SK-N-SH (cell line): Measurements from ENCODE around the gene SLC24A4. TPM values are rescaled to one million over a fixed set of nuclear protein-coding genes. Genes with fewer than 3 reads are reported as not detected.
A peak's percentile ranks its signal among the peaks of the same experiment; 100 is the strongest.

ENCODE experiments used
- CTCF ChIA-PET: fragments of 300-600, 350-600 bp; formaldehyde crosslinking; extraction: SDS; loops from one replicate; lab custom pipeline; 2021; lab: Yijun Ruan, JAX
- POLR2A ChIA-PET: fragments of 350-600 bp; sonication (Branson Sonifier 250); formaldehyde crosslinking; extraction: SDS; loops from one replicate; lab custom pipeline; 2020; ENCODE audit warnings: antibody characterized with exemption, inconsistent platforms; lab: Yijun Ruan, JAX
- DNase-seq: peaks from one replicate; pipeline ENCODE4 v3.0.0; 2012
- H2AFZ ChIP-seq: fragments of 200-600 bp; sonication (generic); 2 replicates; pipeline ENCODE4 v1.8.1; 2016; ENCODE audit warnings: antibody characterized with exemption, mild to moderate bottlenecking, low read depth
- H3F3A ChIP-seq: fragments of 200-600 bp; sonication (generic); replicated peaks from 2 replicates; pipeline ENCODE3; 2016; ENCODE audit warnings: antibody characterized with exemption, mild to moderate bottlenecking; ENCODE audit not compliant: insufficient read depth
- H3K27ac ChIP-seq, 2 experiments: fragments of 200-500 bp in 1 of 2; fragments of 200-600 bp in 1 of 2; sonication (Bioruptor generic) in 1 of 2; sonication (generic), shearing (Covaris generic) in 1 of 2; 2 replicates each; pipeline versions ENCODE4 v1.5.1 to v1.6.1; 2014 to 2016; ENCODE audit warnings: low read depth in 2 of 2, inconsistent platforms in 1 of 2, low read length in 1 of 2, mild to moderate bottlenecking in 1 of 2, mixed read lengths in 1 of 2
- H3K27me3 ChIP-seq: fragments of 200-600 bp; sonication (generic), shearing (Covaris generic); 2 replicates; pipeline ENCODE4 v1.6.1; 2016; ENCODE audit warnings: mixed run types; ENCODE audit not compliant: insufficient read depth
- H3K36me3 ChIP-seq, 2 experiments: fragments of 200-500 bp in 1 of 2; fragments of 200-600 bp in 1 of 2; sonication (Bioruptor generic) in 1 of 2; sonication (generic) in 1 of 2; replicated peaks in 1 of 2; 2 replicates each; pipeline versions ENCODE3 to v1.5.1; 2014 to 2016; ENCODE audit warnings: low read length in 1 of 2, mild to moderate bottlenecking in 1 of 2; ENCODE audit not compliant: insufficient read depth in 2 of 2, control insufficient read depth in 1 of 2
- H3K4me1 ChIP-seq, 2 experiments: fragments of 200-500 bp in 1 of 2; fragments of 200-600 bp in 1 of 2; sonication (Bioruptor generic) in 1 of 2; sonication (generic), shearing (Covaris generic) in 1 of 2; 2 replicates each; pipeline versions ENCODE4 v1.5.1 to v1.6.1; 2014 to 2016; ENCODE audit warnings: low read depth in 1 of 2, low read length in 1 of 2, mixed run types in 1 of 2; ENCODE audit not compliant: insufficient read depth in 2 of 2, control insufficient read depth in 1 of 2
- H3K4me2 ChIP-seq: fragments of 200-600 bp; sonication (generic), shearing (Covaris generic); 2 replicates; pipeline ENCODE4 v1.6.1; 2017; ENCODE audit warnings: mixed run types
- H3K4me3 ChIP-seq, 2 experiments: fragments of 200-500 bp in 1 of 2; fragments of 200-600 bp in 1 of 2; sonication (Bioruptor generic) in 1 of 2; sonication (generic), shearing (Covaris generic) in 1 of 2; 2 replicates each; pipeline versions ENCODE4 v1.5.1 to v1.8.1; 2014 to 2016; ENCODE audit warnings: low read depth in 2 of 2, inconsistent platforms in 1 of 2, low read length in 1 of 2, mild to moderate bottlenecking in 1 of 2, mixed read lengths in 1 of 2, moderate library complexity in 1 of 2
- H3K79me2 ChIP-seq: fragments of 200-600 bp; sonication (generic); 2 replicates; pipeline ENCODE4 v1.8.1; 2017; ENCODE audit warnings: mild to moderate bottlenecking; ENCODE audit not compliant: insufficient read depth
- H3K9ac ChIP-seq: fragments of 200-600 bp; sonication (generic); 2 replicates; pipeline ENCODE4 v1.6.1; 2017; ENCODE audit warnings: mixed run types
- H3K9me2 ChIP-seq: fragments of 200-600 bp; sonication (generic); 2 replicates; pipeline ENCODE4 v1.6.1; 2017; ENCODE audit warnings: mixed run types
- H3K9me3 ChIP-seq: fragments of 200-600 bp; sonication (generic); 2 replicates; pipeline ENCODE4 v1.6.1; 2017; ENCODE audit warnings: mixed run types, mild to moderate bottlenecking, moderate library complexity
- H4K20me1 ChIP-seq: fragments of 200-600 bp; sonication (generic); 2 replicates; pipeline ENCODE4 v1.6.1; 2017; ENCODE audit warnings: mild to moderate bottlenecking, mixed run types; ENCODE audit not compliant: insufficient read depth
- EP300 ChIP-seq, 2 experiments: IDR thresholded peaks; 2 replicates each; pipeline versions ENCODE4 v1.4.0 to v1.6.1; 2012; ENCODE audit warnings: borderline replicate concordance in 1 of 2, low read depth in 1 of 2, low read length in 1 of 2
- FOSL2 ChIP-seq: IDR thresholded peaks from 2 replicates; pipeline ENCODE4 v1.4.0; 2012; ENCODE audit warnings: low read depth, mild to moderate bottlenecking, moderate library complexity, borderline replicate concordance
- GABPA ChIP-seq: IDR thresholded peaks from 2 replicates; pipeline ENCODE4 v1.4.0; 2012; ENCODE audit warnings: low read depth, mild to moderate bottlenecking
- IRF3 ChIP-seq: fragments of 150-350 bp; IDR thresholded peaks from 2 replicates; pipeline ENCODE4 v1.6.1; 2016; ENCODE audit warnings: mild to moderate bottlenecking, low read depth, low read length
- JUND ChIP-seq: IDR thresholded peaks from 2 replicates; pipeline ENCODE4 v1.4.0; 2012
- NFIC ChIP-seq: IDR thresholded peaks from 2 replicates; pipeline ENCODE4 v1.4.0; 2012; ENCODE audit warnings: borderline replicate concordance
- POLR2AphosphoS5 ChIP-seq: IDR thresholded peaks from 2 replicates; pipeline ENCODE4 v1.6.1; 2012; ENCODE audit warnings: low read depth, low read length
- REST ChIP-seq: IDR thresholded peaks from 2 replicates; pipeline ENCODE4 v1.6.1; 2012; ENCODE audit warnings: mild to moderate bottlenecking, low read depth, low read length, moderate library complexity
- SIN3A ChIP-seq: IDR thresholded peaks from 2 replicates; pipeline ENCODE4 v1.6.1; 2012; ENCODE audit warnings: low read depth, mild to moderate bottlenecking, low read length, moderate library complexity, borderline replicate concordance
- TCF12 ChIP-seq: IDR thresholded peaks from 2 replicates; pipeline ENCODE4 v1.4.0; 2012
- TEAD4 ChIP-seq: IDR thresholded peaks from 2 replicates; pipeline ENCODE4 v1.4.0; 2012; ENCODE audit warnings: mild to moderate bottlenecking, borderline replicate concordance; ENCODE audit not compliant: insufficient read depth
- polyA plus RNA-seq, 3 experiments: library from polyadenylated mRNA; depleted of rRNA; stranded (reverse); fragments of >200 nt; gene quantifications; 2 replicates each; pipeline ENCODE4 v1.2.3, GENCODE V29; 2012
- TF ChIP-seq, protein P1 (sequence below): IDR thresholded peaks from 2 replicates; pipeline ENCODE4 v1.4.0; 2012; ENCODE audit warnings: low read depth
- TF ChIP-seq, protein P2 (sequence below): fragments of 150-350 bp; IDR thresholded peaks from 2 replicates; pipeline ENCODE4 v1.6.1; 2017; ENCODE audit warnings: antibody characterized with exemption, low read length, low read depth, borderline replicate concordance
- TF ChIP-seq, protein P3 (sequence below): IDR thresholded peaks from 2 replicates; pipeline ENCODE4 v1.4.0; 2012; ENCODE audit warnings: low read depth, borderline replicate concordance
- TF ChIP-seq, protein P4 (sequence below): IDR thresholded peaks from 2 replicates; pipeline ENCODE4; 2012

Gene SLC24A4
- polyA plus RNA-seq, 1 of the 3 experiments (the other 2 are of a cell fraction): 0.07 TPM

DNA sequence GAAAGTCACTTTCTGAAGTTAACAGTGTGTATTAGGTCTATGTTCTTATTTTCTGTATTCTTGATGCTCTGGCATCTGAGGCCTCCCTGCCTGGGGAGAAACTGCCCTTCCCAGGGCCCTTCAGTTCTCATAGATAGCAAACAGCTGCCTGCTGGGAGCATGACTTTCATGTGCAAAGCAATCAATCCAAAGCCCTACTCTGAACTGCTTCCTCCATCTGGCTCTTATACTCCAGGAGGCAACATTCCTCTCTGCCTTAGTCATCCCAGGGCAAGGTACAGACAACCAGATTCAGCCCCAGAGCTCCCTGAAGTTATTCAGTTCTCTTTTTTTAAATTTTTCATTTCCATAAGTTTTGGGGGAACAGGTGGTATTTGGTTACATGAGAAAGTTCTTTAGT is 149.0 kb downstream of the SLC24A4 start:
- H4K20me1 ChIP-seq: no peaks in the 10 kb centered on the region
- no peaks in the 10 kb centered on the region for H3K79me2 ChIP-seq
- peaks cover 17% of the 10 kb centered on the region for H3F3A ChIP-seq
- peak overlapping the region; percentile 54 to 89 for H3K27ac ChIP-seq
- no peaks in the 10 kb centered on the region for H3K36me3 ChIP-seq
- H3K9ac ChIP-seq: no peak overlapping the region
- POLR2A ChIA-PET: no interaction called here
- CTCF ChIA-PET: interaction anchor here (0.7 kb wide), 1 partner anchor 1227 kb away, joined by 3 read pairs; no protein-coding TSS in a partner anchor
- peak overlapping the region; percentile 35; the same call in 1 of the 2 replicates for H3K4me2 ChIP-seq
- peaks cover 8 to 13% of the 10 kb centered on the region in 2 experiments for H3K4me1 ChIP-seq
- TF ChIP-seq TEAD4 (peak; percentile 77), NFIC (peak; percentile 44; the same call in 1 of the 2 replicates), GABPA (0 out of 2 replicates have a peak, but pooled peaks have one; percentile 4), JUND (peak; percentile 88), REST (peak; percentile 36; the same call in 1 of the 2 replicates), SIN3A (peak; percentile 70; the same call in 1 of the 2 replicates), POLR2AphosphoS5 (peak; percentile 65; the same call in 1 of the 2 replicates), EP300 (IDR thresholded peaks at IDR 0.05; ENCODE audit: borderline replicate concordance in 1 of 2, low read depth in 1 of 2, low read length in 1 of 2) (peak; percentile 30 to 86; a peak in 2 of 4 replicates), TCF12 (peak; percentile 96), FOSL2 (peak; percentile 81), IRF3 (no peak)
- TF ChIP-seq, protein P1, sequence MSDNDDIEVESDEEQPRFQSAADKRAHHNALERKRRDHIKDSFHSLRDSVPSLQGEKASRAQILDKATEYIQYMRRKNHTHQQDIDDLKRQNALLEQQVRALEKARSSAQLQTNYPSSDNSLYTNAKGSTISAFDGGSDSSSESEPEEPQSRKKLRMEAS: peak; percentile 75
- TF ChIP-seq, protein P2, sequence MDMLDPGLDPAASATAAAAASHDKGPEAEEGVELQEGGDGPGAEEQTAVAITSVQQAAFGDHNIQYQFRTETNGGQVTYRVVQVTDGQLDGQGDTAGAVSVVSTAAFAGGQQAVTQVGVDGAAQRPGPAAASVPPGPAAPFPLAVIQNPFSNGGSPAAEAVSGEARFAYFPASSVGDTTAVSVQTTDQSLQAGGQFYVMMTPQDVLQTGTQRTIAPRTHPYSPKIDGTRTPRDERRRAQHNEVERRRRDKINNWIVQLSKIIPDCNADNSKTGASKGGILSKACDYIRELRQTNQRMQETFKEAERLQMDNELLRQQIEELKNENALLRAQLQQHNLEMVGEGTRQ: no peak
- TF ChIP-seq, protein P3, sequence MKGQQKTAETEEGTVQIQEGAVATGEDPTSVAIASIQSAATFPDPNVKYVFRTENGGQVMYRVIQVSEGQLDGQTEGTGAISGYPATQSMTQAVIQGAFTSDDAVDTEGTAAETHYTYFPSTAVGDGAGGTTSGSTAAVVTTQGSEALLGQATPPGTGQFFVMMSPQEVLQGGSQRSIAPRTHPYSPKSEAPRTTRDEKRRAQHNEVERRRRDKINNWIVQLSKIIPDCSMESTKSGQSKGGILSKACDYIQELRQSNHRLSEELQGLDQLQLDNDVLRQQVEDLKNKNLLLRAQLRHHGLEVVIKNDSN: no peak
- TF ChIP-seq, protein P4, sequence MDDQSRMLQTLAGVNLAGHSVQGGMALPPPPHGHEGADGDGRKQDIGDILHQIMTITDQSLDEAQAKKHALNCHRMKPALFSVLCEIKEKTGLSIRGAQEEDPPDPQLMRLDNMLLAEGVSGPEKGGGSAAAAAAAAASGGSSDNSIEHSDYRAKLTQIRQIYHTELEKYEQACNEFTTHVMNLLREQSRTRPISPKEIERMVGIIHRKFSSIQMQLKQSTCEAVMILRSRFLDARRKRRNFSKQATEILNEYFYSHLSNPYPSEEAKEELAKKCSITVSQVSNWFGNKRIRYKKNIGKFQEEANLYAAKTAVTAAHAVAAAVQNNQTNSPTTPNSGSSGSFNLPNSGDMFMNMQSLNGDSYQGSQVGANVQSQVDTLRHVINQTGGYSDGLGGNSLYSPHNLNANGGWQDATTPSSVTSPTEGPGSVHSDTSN: peak; percentile 86
- H3K9me3 ChIP-seq: no peaks in the 10 kb centered on the region
- no peak overlapping the region for H3K4me3 ChIP-seq
- H3K27me3 ChIP-seq: no peaks in the 10 kb centered on the region
- H2AFZ ChIP-seq: no peak overlapping the region
- DNase-seq: no peak
- no peaks in the 10 kb centered on the region for H3K9me2 ChIP-seq
